H7 (cell line): ENCODE measurements around the gene PAQR9. TPM values are rescaled to one million over a fixed set of nuclear protein-coding genes. Genes with fewer than 3 reads are reported as not detected.

Experiments used
- DNase-seq: peaks from one replicate; pipeline ENCODE4 v3.0.0; 2012
- H3K27me3 ChIP-seq: 2 replicates; pipeline ENCODE4 v1.6.0; 2011; ENCODE audit warnings: mild to moderate bottlenecking, low read length; ENCODE audit not compliant: control insufficient read depth, insufficient read depth
- H3K36me3 ChIP-seq: replicated peaks from 2 replicates; pipeline ENCODE4 v1.5.1; 2011; ENCODE audit warnings: low read length; ENCODE audit not compliant: control insufficient read depth, insufficient read depth
- H3K4me3 ChIP-seq: 2 replicates; pipeline ENCODE4 v1.5.1; 2011; ENCODE audit warnings: low read depth, mild to moderate bottlenecking, control low read depth, low read length, moderate library complexity; ENCODE audit not compliant: insufficient read depth
- total RNA-seq: library from RNA; depleted of rRNA; stranded (reverse); fragments of >200 nt; shearing (Covaris generic); gene quantifications from 2 replicates; pipeline ENCODE4 v1.2.3, GENCODE V29; 2014

PAQR9 gene
- total RNA-seq, 1 experiment from 2014 or later = 0.21 TPM

DNA sequence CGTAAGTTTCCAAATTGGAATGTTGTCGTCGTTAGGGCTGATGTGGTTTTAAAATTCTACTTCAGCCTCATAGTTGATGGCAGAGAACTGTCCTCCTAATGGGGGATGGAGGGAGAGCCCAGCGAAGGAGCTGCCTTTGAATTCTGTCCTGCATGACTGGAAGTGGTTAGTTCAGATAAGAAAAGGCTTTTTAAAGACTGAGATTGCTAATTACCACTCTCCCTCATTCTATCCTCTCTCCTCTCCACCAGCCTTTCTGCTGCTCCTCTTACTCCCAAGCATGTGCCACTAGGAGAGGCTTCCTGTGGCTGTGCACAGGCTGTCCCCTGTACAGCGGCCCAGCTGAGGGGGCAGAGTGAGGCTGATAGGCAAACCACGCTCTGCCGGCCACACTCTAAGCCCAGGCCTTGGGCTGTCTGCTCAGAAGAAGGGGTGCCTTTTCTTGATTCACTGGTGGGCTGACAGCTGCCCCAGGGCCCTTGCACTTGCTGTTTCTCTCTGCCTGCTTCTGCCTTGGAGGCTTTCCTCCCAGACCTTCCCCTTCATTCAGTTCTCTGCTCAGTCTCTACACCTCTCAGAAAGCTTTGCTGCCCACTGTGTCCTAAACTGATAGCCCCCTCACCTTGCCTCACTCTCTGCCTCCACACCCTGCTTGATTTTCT is 8.7 kb upstream of the PAQR9 start:
- Histone ChIP-seq H3K4me3 (no peak overlapping the region), H3K27me3 (no peaks in the 10 kb centered on the region; the same call in 1 of the 2 replicates), H3K36me3 (no peaks in the 10 kb centered on the region)
- DNase-seq = no peak

DNA sequence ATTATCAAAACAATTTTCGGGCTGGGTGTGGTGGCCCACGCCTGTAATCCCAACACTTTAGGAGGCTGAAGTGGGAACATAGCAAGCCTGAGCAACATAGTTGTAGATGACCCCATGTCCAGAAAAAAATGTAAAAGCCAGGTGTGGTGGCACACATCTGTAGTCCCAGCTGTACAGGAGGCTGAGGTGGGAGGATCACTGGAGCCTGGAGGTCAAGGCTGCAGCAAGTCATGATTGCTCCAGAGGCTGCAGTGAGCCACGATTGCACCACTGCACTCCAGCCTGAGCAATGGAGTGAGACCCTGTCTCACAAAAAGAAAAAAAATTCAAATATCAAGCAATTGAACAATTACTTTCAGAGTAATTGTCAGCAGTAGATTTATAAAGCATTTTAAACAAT is 8.0 kb upstream of the PAQR9 start:
- Histone ChIP-seq H3K36me3 (no peaks in the 10 kb centered on the region), H3K4me3 (no peak overlapping the region)

DNA sequence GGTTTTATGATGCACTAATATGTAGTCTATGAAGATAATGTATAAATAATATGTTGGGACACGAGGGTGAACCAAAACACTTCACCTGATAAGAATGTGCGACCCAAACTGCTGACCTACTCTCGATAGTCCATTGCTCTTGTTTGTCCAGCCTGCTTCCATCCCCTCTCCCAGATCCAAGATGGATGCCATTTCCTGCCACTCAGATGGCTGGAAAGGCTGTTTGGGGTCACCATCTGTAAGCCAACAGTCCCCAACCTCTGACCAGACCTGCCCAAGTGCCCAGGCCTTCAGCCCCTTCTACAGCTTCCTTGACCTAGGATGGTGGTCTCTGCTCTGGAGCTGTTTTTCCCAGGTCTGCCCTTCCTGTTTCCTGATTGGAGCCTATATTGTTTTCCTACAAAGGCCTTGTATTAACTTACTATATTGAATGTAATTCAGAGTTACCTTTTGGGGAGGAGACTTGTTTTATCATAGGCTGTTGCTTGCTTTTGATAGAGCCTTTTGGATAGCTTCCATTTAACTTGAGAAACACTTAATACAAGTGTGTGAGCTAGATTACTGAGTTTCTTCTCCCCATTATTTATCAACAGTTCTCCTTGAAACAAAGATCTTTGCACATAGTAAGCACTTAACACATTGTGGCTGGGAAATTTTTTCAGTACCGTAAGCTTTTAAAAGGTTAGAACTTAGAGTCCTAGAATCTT is 5.0 kb upstream of the PAQR9 start:
- no peak for DNase-seq
- Histone ChIP-seq H3K27me3 (peaks cover 14% of the 10 kb centered on the region), H3K36me3 (no peaks in the 10 kb centered on the region), H3K4me3 (no peak overlapping the region)

More for the DNA sequence above, 8.0 kb upstream of the PAQR9 start:
- no peak for DNase-seq
- no peaks in the 10 kb centered on the region; the same call in 1 of the 2 replicates for H3K27me3 ChIP-seq

DNA sequence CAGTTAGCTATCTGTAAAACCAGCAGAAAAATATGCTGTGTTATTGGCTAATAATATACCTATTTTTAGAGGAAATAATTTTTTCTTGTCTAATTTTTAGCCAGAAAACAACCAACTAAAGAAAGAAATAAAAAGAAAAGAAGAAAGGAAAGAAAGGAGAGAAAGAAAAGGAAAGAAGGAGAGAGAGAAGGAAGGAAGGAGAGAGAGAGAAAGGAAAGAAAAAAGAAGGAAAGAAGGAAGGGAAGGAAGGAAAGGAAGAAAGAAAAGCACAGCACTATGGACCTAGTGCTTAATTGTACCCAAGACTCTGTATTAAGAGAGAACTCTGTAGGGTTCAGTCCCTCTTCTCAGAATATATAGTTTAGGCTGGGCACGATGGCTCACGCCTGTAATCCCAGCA is 3.3 kb upstream of the PAQR9 start:
- no peak for DNase-seq
- Histone ChIP-seq H3K27me3 (peaks cover 27% of the 10 kb centered on the region), H3K36me3 (no peaks in the 10 kb centered on the region), H3K4me3 (no peak overlapping the region)

DNA sequence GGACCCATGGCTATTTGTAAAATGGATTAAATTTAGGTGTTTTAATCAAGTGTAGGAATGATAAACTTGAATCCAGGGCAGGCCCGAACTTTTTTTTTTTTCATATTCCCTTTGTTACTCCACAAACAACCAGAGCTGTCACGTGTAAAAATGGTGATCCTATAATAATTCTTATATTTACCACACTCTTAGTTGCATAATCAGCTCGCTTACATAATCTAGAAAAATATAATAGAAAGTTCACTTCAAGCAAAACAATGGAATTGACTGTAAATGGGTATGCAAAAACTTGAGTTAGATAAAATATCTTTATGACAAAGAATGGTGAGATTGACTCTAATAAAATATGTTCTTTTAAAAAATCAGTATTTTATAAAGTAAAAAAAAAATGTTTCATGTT is 2.1 kb upstream of the PAQR9 start:
- no peaks in the 10 kb centered on the region for H3K36me3 ChIP-seq
- no peak for DNase-seq
- H3K4me3 ChIP-seq = no peak overlapping the region
- H3K27me3 ChIP-seq = peaks cover 32% of the 10 kb centered on the region

DNA sequence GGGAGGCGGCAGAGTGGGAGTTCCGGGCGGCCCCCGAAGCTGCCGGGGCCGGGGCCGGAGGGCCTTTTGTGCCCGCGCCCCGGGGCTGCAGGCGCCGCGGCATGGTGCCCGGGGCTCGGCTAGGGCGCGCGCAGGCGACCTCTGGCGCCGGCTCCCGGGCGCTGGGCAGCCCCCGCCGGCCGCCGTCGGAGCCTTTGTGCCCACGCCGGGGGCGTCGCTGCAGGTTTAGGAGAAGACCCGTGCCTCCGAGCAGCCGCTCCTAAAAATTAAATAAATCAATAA is 299 bp downstream of the PAQR9 start:
- H3K4me3 ChIP-seq = peak overlapping the region; percentile 71
- DNase-seq = peak; percentile 85
- peaks cover 32% of the 10 kb centered on the region for H3K27me3 ChIP-seq
- no peaks in the 10 kb centered on the region for H3K36me3 ChIP-seq

DNA sequence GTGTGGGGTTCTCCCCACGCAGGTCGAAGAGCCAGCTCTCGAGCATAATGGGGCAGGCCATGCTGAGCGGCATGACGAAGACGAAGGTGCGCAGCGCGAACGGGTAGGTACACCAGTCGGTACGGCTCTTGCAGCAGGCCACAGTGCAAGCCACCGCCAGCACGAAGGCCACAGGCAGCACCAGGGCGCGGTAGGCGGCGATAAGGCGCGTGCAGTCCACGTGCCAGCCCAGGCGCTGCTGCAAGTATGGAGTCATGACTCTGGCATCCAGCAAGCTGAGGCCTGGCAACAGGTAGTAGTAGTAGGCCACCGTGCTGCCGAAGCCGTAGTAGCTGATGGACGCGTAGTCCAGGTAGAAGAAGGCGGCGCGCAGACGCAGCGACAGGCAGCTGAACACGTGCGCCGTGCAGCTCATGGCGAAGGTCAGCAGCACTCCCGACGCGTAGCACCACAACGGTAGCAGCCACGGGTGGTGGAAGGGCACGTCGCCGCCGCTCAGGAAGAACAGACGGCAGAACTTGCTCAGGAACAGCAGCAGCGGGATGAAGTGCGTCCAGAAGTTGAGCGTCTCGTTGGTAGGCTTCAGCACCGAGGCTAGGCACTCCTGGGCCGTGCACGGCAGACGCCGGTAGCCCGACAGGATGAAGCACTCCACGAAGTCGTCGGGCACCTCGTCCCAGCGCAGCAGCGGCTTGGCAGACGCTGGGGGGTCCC is 797 bp downstream of the PAQR9 start:
- peaks cover 32% of the 10 kb centered on the region for H3K27me3 ChIP-seq
- DNase-seq = no peak
- peak overlapping the region; percentile 71 for H3K4me3 ChIP-seq
- no peaks in the 10 kb centered on the region for H3K36me3 ChIP-seq

DNA sequence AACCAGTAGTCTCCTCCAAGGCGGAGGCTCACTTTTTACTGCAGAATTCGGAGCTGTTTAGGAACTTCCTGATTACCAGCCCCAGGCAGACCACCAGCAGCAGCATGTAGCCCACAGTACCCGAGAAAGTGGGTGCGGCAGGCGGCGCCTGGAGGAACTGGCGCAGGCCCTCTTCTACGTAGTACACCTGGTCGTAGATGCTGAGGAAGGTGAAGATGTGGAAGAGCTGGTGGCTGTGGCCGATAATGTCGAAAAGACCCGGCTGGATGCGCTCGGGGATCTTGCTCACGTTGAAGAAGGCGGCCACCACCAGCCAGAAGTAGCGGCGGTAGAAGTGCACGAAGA is 1.3 kb downstream of the PAQR9 start:
- H3K4me3 ChIP-seq = no peak overlapping the region
- peaks cover 32% of the 10 kb centered on the region for H3K27me3 ChIP-seq
- H3K36me3 ChIP-seq = no peaks in the 10 kb centered on the region
- DNase-seq = no peak

DNA sequence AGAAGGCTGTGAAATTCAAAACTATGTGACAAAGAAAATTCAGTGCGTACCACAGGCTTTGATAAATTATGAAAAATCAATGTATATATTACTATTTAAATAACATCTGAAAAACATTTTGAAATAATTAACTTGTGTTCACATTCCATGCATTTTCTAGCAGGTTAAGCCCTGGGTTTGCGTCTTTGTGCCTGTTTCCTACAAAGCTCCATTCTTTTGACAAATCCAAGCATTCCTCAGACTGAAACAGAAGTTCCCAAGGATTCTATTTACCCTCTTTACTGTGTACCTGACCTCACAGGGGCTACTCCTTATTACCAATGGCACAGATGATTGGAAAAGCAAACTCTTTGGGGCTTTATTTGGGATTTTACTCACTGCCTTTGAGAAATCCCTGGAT is 1.9 kb downstream of the PAQR9 start:
- H3K36me3 ChIP-seq = no peaks in the 10 kb centered on the region
- DNase-seq = no peak
- peaks cover 32% of the 10 kb centered on the region for H3K27me3 ChIP-seq
- H3K4me3 ChIP-seq = no peak overlapping the region

DNA sequence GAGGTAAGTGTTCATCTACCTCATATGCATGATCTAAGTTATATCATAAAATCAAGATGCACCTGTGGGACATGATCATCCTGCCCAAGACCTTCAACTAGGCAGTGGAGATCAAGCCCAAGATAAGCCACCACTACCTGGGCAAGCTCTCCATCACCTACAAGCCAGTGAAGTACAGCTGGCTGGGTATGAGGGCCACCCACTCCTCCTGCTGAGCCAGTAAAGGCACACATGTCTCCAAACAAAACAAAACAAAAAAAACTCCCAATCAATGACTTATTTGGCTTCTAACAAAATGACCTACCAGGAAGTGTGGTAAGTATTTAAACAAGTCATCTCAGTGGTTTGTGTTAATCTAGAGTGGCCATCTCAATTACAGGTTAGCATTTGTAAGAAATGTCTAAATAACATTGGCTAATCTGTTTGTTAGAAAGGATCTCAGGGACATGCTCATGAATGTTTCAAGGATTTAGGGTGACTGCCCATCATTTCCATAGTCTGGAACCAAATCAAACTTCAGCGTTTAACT is 3.1 kb downstream of the PAQR9 start:
- Histone ChIP-seq H3K4me3 (no peak overlapping the region), H3K36me3 (no peaks in the 10 kb centered on the region), H3K27me3 (peaks cover 32% of the 10 kb centered on the region)
- no peak for DNase-seq

DNA sequence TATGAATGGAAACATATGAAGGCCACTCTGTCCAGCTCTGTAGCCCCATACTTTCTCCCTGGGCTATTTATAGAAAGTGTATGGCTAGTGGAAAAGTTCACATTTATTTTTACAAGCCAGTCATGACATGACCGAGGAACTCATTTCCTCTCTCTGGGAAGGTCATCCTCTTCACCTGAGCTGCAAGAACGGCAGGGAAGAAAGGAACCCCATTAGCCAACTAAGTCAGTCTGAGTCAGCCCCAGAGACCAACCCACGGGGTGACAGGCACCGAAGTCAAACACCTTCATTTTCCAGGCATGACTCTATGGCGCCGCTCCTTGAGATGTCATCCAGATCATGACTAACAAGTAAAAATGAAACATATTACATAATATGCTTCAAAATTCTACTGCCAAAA is 4.8 kb downstream of the PAQR9 start:
- Histone ChIP-seq H3K36me3 (no peaks in the 10 kb centered on the region), H3K4me3 (no peak overlapping the region), H3K27me3 (peaks cover 20% of the 10 kb centered on the region)
- no peak for DNase-seq

DNA sequence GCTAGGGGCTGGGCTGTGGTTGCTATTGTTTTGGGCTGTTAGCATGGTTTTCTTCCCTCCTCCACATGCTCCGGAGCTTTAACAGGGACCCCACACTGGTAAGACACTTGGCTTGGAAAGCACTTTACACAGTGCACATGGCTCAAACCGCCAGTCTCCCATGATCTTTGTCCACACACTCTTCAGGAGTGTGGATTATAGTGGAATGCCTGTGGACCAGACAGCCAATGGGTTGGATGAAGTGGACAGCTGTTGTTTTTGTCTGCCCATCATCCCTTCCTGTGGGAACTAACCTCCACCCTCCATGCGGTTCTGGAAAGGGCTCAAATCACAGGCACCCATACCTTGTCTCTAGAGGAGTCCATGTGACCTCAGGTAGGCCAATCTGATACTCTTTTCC is 10.0 kb downstream of the PAQR9 start:
- Histone ChIP-seq H3K36me3 (no peaks in the 10 kb centered on the region), H3K27me3 (no peaks in the 10 kb centered on the region), H3K4me3 (no peak overlapping the region)
- no peak for DNase-seq

DNA sequence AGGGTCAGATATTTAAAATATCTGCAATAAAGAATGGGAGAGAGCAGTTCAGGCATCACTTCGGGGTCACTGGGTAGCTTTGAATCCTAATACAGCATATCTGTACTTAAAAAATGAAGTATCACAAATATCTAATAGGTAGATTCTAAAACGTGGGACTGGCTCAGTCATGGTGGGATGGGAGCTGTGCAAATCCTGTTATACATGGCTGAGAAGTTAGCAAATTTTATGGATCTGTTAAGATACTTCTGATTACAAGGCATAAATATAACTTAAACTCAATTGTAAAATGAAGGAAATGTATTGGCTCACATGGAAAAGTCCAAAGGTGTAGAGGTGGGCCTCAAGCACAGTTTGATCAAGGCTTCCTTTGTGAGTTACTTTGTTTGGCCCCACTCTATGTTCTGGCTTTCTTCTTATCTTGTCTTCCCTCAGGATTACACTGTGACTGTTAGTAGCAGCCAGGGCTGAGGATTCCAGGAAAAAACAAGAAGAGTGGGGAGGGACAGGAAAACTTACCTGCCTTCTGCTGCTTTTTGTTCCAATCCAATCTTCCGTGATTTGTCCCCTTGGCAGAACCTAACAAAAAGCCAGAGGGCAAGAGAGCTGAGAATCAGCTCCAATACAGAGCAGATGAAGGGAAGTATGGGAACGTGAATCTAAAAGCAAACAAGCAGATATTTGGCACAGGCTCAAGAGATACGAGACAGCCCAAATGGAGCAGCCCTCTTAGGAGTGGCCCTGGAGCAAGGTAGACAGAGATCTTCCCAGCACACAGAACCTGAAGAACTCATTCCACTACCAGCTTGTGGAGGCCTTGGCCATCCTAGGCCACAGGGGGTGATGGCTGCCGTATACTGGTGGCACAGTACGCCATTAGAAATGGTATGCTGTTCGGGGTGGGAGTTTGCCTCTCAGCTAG is 10.9 kb downstream of the PAQR9 start:
- Histone ChIP-seq H3K36me3 (no peaks in the 10 kb centered on the region), H3K4me3 (no peak overlapping the region), H3K27me3 (no peaks in the 10 kb centered on the region)
- no peak for DNase-seq

DNA sequence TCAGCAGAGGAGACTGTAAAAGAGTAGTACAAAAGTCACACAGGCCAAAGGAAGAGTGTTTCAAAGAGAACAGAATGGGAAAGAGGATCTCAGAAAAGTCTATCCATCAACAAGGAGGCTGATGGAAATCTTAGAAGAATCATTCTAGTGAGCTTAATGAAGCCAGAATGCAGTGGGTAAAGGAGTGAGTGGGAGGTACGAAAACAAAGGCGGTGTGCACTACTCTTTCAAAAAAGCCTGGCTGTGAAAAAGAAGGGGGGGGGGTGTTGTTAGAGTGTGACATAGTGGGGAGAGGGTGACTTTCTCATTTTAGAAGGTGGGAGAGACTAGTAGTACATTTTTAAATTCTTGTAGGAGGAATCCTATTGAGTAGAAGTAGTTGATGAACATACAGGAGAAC is 11.7 kb downstream of the PAQR9 start:
- Histone ChIP-seq H3K4me3 (no peak overlapping the region), H3K36me3 (no peaks in the 10 kb centered on the region)

More for the DNA sequence above, 11.7 kb downstream of the PAQR9 start:
- H3K27me3 ChIP-seq = no peaks in the 10 kb centered on the region
- no peak for DNase-seq
